Ishikawa (cell line): ENCODE measurements around the gene MED16.
A peak's percentile ranks its signal among the peaks of the same experiment; 100 is the strongest.

Experiments
- CEBPB ChIP-seq: IDR thresholded peaks from 2 replicates; pipeline ENCODE4 v1.6.1; 2012
- CREB1 ChIP-seq: IDR thresholded peaks from 2 replicates; pipeline ENCODE4 v1.6.1; 2012; ENCODE audit warnings: low read depth
- EGR1 ChIP-seq: IDR thresholded peaks from 2 replicates; pipeline ENCODE4 v1.6.1; 2012
- EP300 ChIP-seq: IDR thresholded peaks from 2 replicates; pipeline ENCODE4 v1.6.1; 2012; ENCODE audit warnings: borderline replicate concordance
- FOXM1 ChIP-seq: IDR thresholded peaks from 2 replicates; pipeline ENCODE4 v1.6.1; 2012; ENCODE audit warnings: low read depth, borderline replicate concordance
- NFIC ChIP-seq: IDR thresholded peaks from 2 replicates; pipeline ENCODE4 v1.6.1; 2012
- RAD21 ChIP-seq: IDR thresholded peaks from 2 replicates; pipeline ENCODE4 v1.6.1; 2012; ENCODE audit warnings: low read depth
- TAF1 ChIP-seq: IDR thresholded peaks from 2 replicates; pipeline ENCODE4 v1.6.1; 2012; ENCODE audit warnings: low read depth, mild to moderate bottlenecking
- TCF12 ChIP-seq: IDR thresholded peaks from 2 replicates; pipeline ENCODE4 v1.6.1; 2012; ENCODE audit warnings: low read depth
- TEAD4 ChIP-seq: IDR thresholded peaks from 2 replicates; pipeline ENCODE4 v1.6.1; 2012
- USF1 ChIP-seq: IDR thresholded peaks from 2 replicates; pipeline ENCODE4 v1.6.1; 2012
- YY1 ChIP-seq: IDR thresholded peaks from 2 replicates; pipeline ENCODE4 v1.6.1; 2012; ENCODE audit warnings: low read depth
- ZBTB7A ChIP-seq: IDR thresholded peaks from 2 replicates; pipeline ENCODE4 v1.6.1; 2012; ENCODE audit warnings: low read depth
- TF ChIP-seq, protein P1 (sequence below): IDR thresholded peaks from 2 replicates; pipeline ENCODE4 v1.6.1; 2012
- TF ChIP-seq, protein P2 (sequence below): IDR thresholded peaks from 2 replicates; pipeline ENCODE4 v1.6.1; 2012; ENCODE audit warnings: low read depth, mild to moderate bottlenecking

The MED16 gene

DNA sequence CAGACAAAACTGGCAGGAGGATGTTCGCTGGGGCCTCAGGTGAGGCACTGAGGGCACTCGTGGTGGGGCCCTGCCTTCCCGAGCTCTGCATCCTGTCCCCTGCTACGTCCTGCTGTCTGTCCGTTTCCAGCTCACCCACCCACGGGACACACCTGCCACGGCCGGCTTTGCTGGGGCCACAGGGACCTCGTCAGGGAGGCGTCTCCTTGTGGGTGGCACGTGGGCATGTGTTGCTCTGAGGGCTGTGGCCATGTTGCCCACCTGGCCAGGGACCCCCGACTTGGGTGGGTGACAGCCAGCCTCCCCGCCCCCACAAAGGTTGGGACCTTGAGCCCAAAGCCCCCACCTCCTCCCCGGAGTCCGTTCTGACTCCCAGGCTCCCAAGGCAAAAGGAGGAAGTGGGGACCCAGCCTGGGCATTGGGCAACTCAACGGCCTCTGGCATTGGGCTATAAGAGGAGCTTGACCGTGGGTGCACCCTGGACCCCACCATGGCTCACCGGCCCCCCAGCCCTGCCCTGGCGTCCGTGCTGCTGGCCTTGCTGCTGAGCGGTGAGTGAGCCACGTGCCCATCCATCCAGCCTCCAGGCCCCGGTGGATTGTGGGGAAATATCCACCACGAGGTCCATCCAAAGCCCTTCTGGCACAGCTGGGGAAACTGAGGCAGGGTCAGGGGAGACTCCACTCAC, 52.3 kb downstream of the MED16 start, which contains the start of gene PRTN3:
PRTN3 (plus strand) TSS at position 481 of the 688 bp plus-strand sequence; CDS start at position 491, 10 bp downstream.
- TF ChIP-seq, protein P1, sequence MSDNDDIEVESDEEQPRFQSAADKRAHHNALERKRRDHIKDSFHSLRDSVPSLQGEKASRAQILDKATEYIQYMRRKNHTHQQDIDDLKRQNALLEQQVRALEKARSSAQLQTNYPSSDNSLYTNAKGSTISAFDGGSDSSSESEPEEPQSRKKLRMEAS = peak; percentile 38; the same call in 1 of the 2 replicates
- no peak for TF ChIP-seq EGR1

GRCh38 chr19:835210-835810, 57.7 kb downstream of the MED16 start:
- TF ChIP-seq NFIC = no peak
- TF ChIP-seq USF1 = no peak
- no peak for TF ChIP-seq EGR1
- TF ChIP-seq FOXM1 = no peak
- no peak for TF ChIP-seq RAD21
- TF ChIP-seq ZBTB7A = no peak
- TF ChIP-seq YY1 = no peak
- TF ChIP-seq, protein P1 = no peak
- no peak for TF ChIP-seq TCF12
- TF ChIP-seq EP300 = no peak
- TF ChIP-seq CEBPB = no peak
- no peak for TF ChIP-seq CREB1
- no peak for TF ChIP-seq TAF1
- TF ChIP-seq, protein P2, sequence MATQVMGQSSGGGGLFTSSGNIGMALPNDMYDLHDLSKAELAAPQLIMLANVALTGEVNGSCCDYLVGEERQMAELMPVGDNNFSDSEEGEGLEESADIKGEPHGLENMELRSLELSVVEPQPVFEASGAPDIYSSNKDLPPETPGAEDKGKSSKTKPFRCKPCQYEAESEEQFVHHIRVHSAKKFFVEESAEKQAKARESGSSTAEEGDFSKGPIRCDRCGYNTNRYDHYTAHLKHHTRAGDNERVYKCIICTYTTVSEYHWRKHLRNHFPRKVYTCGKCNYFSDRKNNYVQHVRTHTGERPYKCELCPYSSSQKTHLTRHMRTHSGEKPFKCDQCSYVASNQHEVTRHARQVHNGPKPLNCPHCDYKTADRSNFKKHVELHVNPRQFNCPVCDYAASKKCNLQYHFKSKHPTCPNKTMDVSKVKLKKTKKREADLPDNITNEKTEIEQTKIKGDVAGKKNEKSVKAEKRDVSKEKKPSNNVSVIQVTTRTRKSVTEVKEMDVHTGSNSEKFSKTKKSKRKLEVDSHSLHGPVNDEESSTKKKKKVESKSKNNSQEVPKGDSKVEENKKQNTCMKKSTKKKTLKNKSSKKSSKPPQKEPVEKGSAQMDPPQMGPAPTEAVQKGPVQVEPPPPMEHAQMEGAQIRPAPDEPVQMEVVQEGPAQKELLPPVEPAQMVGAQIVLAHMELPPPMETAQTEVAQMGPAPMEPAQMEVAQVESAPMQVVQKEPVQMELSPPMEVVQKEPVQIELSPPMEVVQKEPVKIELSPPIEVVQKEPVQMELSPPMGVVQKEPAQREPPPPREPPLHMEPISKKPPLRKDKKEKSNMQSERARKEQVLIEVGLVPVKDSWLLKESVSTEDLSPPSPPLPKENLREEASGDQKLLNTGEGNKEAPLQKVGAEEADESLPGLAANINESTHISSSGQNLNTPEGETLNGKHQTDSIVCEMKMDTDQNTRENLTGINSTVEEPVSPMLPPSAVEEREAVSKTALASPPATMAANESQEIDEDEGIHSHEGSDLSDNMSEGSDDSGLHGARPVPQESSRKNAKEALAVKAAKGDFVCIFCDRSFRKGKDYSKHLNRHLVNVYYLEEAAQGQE = no peak
- TF ChIP-seq TEAD4 = no peak

DNA sequence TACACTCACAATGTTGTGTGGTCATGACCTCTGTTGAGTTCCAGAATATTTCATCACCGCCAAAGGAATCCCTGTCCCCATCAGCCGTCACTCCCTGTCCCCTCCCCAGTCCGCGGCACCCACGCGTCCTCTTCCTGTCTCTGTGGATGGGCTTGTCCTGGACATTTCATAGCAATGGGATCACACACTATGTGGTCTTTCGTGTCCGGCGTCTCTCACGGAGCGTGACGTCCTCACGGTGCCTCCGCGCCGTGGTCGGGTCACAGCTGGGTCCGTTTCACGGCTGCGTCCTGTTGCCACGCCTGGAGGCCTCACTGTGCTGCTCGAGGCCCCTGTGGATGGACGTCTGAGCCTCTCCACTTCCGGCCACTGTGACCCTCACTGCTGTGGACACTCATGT, 58.8 kb downstream of the MED16 start:
- TF ChIP-seq EP300 (no peak), TCF12 (no peak), FOXM1 (no peak), ZBTB7A (no peak), NFIC (no peak), TEAD4 (no peak), USF1 (no peak), TAF1 (no peak), YY1 (no peak), CREB1 (no peak), CEBPB (no peak), EGR1 (no peak), RAD21 (no peak)
- TF ChIP-seq, protein P2 = no peak
- TF ChIP-seq, protein P1 = no peak

- TF ChIP-seq EP300 (no peak), TEAD4 (no peak), CREB1 (no peak), RAD21 (no peak), TCF12 (no peak), ZBTB7A (no peak), YY1 (no peak), CEBPB (no peak), EGR1 (no peak)
- TF ChIP-seq, protein P1 = no peak
- TF ChIP-seq, protein P2 = no peak
Measured at GRCh38 chr19:831407-832369, 61.3 kb downstream of the MED16 start.
